ENCODE results near the gene MYO9A.

The MYO9A gene

GRCh38 chr15:71779073-71779797 is 338.7 kb downstream of the MYO9A start:
- no peak for DNase-seq

- no peak for DNase-seq
Observed at GRCh38 chr15:71777216-71777943, 340.6 kb downstream of the MYO9A start.

DNA sequence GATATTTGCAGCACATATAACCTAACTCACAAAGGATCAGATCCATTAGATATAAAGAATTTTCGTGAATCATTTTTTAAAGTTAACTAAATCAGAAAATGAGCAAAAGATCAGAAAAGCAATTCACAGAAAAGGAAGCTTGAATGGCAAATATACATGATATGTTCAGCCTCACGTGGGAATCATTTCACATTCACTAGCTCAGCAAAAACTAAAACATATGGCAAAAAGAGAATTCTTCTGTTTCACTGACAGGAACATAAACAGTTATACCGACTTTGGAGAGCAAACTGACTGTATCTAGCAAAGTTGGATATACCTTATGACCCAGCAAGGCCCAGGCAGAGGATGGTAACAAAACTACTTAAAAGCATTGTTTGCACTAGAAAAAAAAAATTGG is 341.6 kb downstream of the MYO9A start:
- DNase-seq = no peak

DNA sequence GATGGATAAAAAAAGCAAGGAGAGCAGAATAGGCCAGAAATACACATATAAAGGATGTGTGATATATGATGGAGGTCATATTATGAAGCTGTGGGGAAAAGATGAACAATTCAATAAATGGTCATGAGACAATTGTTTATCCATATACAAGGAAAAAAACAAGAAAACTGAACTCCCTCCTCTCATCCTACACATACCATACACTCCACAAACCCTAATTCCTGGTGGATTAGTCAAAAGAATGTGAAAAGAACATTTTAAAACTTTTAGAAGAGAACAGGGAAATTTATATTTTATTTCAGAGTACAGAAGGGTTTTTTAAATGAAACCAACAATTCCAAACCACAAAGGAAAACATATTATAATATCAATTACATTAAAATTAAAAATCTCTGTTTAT is 342.1 kb downstream of the MYO9A start:
- no peak for DNase-seq

GRCh38 chr15:71773206-71773859 is 344.6 kb downstream of the MYO9A start:
- DNase-seq = no peak

Data from DMS53 (cell line).